RPMI7951 (cell line): Measurements from ENCODE around the gene PRKD1. TPM values are rescaled to one million over a fixed set of nuclear protein-coding genes. Genes with fewer than 3 reads are reported as not detected.
"Not testable (repeated sequence)": the region's sequence is repeated elsewhere in the genome, so short reads cannot be mapped to it uniquely, and the experiment has no call there.

Experiments used
- DNase-seq: peaks from one replicate; pipeline ENCODE4 v3.0.0-alpha.2; 2012; ENCODE audit warnings: low read depth
- total RNA-seq: library from RNA; depleted of rRNA; stranded (reverse); fragments of >200 nt; shearing (Covaris generic); gene quantifications from 2 replicates; pipeline ENCODE4 v1.2.3, GENCODE V29; 2014

Gene PRKD1
- total RNA-seq, 1 experiment from 2014 or later: 4.3 TPM

DNA sequence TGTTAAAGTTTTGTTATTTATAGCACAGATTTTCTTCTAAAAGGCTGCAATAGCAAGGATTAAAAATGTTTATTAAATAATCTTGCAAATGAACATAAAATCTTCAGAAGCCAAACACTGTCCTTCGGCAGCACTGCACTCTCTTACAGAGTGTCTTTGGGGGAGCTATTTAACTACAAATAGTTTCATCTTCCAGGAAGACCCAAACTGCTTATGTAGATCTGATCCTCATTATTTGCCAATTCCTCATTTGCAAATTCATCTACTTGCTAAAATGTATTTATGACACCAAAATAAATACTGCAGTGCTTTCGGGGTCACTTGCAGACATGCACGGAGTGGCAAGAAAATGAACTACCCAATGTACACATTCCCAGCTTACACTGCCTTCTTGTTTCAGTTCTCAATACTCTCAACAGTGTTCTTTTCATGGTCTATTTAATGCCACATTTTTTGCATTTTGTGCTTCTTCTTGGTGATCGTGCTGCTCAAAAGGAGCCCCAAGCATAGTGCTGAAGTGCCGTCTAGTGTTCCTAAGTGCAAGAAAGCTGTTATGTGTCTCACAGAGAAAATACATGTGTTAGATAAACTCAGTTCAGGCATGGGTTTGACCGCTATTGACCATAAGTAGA is 128.1 kb downstream of the PRKD1 start:
- DNase-seq: peak; percentile 13

DNA sequence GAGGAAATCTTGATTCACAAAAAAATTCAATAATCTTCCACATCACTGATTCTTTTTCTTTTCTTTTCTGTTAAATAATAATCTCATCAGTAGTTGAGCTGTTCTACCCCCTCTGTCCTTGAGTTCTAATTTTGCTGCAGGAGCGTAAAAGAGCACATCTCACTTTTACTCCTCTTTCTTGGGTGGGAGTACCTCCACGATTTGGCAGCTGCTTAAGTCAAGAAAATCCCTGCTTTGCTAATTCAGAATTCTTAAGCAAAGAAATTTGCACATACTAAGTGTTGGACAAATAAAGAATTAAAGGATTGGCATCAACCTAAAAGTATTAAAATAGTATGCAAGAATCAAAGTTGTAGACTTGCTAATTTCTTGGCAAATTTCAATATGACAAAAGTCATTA is 128.8 kb downstream of the PRKD1 start:
- DNase-seq: no peak

DNA sequence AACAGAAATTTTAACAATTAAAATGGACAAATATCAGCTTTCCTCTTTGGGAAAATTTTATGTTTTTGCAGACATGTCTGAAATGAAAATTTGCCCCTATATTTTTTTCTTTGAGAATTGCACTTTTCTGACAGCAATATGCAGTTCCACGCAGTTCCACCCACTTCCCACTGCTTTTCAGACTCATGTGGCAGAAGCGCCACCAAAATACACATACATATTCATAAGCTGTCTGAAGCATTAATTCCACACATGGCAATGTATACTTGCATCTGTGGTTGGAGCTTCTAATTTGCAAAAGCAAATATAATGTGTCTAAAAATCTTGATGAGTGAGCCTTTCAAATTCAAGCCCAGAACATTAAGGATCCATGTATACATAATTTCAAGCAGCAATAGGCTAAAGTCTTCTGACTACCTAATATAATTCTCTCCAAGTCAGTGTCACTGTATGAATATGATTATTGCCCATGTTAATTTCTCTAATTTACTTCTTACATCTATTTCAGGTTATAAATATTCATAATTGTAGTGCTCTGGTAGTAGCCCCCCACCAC is 129.5 kb downstream of the PRKD1 start:
- no peak for DNase-seq

DNA sequence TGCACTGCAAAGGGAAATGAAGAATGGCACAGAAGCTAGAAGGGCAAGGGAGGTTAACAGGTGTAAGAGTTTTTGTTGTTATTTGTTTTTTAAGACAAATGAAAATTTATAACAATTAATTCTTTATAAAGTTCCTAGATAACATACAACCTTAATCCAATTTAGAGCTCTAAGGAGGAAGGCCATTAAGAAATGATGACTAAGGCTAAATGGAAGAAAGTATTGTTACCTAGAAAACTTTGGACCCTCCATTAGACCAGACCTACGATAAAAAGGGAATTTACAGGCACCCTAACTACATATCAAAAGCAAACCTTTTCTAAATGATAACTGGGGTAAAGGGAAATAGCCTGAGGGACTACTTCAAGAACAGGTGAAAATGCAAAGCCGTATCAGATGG is 130.8 kb downstream of the PRKD1 start:
- DNase-seq: no peak

DNA sequence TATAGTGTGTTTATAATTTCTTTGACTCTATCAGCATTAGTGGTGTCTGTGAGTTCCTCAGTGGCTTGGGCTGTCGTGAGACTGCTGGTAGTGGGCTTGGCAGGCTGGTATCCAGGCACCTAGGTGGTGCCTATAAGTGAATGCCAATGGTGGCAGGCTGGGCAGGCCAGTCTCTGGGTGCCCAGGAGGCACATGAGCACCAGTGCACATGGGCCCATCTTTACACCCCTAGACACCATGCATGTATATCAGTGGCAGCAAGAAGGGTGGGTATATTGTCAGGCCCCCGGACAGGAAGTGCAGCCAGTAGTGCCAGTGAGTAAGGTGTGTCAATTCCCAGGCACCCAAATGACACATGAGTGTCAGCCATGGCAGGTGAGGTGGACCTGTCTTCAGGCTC is 138.2 kb downstream of the PRKD1 start:
- DNase-seq: no peak

DNA sequence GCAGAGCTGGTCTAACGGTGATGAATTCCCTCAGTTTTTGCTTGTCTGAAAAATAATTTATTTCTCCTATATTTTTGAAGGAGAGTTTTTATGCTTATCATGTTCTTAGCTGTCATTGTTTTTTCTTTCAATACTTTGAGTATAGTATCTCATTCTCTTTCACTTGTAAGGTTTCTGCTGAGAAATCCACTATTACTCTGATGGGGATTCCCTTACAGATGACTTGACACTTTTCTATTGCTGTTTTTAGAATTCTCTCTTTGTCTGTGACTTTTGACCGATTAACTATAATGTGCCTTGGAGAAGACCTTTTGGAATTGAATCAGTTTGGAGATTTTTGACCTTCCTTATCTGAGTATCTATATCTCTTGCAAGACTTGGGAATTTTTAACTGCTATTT is 139.6 kb downstream of the PRKD1 start:
- no peak for DNase-seq

DNA sequence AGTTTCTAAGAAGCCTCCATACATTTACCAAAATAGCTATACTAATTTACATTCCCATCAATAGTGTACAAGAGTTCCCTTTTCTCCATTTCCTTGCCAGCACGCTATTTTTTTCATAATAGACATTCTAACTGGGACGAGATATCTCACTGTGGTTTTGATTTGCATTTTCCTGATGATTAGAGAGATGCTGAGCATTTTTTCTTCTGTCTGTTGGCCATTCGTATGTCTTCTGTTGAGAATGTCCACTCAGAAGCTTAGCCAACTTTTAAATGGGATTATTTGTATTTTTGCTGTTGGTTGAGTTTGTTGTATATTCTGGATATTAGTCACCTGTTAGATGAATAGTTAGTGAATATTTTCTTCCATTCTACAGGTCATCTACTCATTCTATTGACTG is 144.1 kb downstream of the PRKD1 start:
- no peak for DNase-seq

DNA sequence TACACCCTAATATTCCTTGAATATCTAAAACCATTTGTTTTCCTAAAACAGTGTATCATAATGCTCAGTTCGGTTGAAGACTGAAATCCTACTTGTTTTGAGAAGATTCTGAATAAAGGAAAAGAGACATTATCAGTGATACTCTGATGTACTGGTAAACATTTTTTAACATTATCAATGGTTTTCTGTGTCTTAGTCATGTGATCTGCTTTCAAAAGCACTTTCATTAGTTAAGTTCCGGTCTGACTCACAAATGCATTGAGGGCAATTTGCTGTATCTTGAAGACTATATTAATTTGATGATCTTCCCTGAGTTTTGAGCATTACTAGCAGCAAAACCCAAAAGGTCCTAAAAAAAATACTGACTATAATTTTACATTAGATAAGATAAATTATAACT is 145.6 kb downstream of the PRKD1 start:
- peak; percentile 14 for DNase-seq

DNA sequence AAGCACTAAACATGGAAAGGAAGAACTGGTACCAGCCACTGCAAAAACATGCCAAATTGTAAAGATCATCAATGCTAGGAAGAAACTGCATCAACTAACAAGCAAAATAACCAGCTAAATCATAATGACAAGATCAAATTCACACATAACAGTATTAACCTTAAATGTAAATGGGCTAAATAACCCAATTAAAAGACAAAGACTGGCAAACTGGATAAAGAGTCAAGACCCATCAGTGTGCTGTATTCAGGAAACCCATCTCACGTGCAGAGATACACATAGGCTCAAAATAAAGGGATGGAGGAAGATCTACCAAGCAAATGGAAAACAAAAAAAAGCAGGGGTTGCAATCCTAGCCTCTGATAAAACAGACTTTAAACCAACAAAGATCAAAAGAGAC is 150.5 kb downstream of the PRKD1 start:
- DNase-seq: not testable (repeated sequence)

DNA sequence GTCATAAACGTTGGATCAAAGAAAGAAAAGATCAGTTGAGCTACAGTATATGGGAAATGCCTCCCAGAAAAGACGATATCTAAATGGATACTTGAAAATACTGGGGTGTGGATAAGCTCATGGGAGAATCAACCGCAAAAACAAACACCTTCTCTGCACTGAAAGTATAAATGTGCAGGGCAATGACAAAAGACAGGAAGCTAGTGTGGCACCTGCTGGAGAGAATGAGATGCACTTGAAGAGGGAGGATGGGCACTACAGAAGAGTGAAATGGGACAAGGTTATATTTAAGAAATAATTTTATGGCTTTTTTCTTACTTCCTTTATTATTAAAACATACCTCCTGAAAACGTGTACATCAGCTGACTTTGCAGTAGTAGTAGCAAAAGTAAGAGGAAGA is 153.7 kb downstream of the PRKD1 start:
- DNase-seq: no peak

DNA sequence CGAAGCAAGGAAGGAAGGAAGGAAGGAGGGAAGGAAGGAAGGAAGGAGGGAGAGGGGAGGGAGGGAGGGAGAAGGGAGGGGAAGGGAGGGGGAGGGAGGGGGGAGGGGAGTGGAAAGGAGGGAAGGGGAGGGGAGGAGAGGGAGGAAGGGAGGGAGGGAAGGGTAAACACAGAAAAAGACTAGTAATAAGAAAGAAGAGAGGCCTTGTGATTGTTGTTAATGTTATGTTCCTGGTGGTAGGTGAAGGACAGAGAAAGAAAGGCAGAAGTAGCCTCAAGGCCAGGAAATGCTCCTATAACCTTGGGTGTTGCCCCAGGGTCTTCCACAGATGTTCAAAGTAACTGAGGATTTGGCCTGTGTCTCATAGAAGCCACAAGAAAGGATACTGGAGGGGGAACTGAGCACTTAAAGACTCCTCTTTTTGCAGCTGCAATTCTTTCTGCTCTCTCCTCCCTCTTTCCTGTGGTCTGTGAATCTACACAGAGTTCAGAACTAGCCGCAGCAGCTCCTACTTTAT is 164.2 kb downstream of the PRKD1 start:
- DNase-seq: peak; percentile 55

DNA sequence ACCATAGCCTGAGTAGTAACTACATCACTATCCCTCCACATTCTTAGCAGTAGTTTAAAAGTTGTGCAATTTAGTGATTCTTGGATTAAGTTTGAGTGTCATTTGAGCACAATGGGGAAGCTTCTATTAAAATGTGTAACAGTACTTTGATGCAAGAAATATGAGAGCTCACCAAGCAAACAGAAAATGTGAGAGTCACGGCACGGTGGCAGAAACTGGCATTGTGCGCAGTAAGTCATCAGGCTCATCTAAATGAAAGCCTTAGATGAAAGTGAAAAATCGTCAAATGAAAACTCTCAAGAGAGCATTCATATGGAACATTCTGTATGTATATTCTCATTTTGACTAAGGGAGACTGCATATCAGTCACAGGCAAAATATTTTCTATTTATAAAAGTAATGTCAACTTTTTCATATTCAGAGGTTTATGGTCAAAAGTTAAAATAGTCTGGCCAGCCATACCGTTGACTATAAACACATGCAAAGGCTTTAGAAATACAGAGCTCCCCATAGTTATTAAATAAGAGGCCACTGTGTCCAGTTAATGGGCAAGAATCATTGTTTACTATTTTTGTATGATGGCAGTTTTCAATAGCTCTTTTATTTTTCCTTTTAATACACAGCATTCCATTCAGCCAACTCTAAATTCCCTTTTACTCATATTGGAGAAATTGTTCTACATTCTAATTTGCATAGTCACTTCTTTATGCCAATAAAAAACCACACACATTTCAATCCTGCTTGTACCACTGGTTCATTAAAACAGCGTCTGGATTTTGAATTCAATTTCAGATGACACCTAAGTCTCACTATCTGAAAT is 167.9 kb downstream of the PRKD1 start:
- DNase-seq: peak; percentile 35

DNA sequence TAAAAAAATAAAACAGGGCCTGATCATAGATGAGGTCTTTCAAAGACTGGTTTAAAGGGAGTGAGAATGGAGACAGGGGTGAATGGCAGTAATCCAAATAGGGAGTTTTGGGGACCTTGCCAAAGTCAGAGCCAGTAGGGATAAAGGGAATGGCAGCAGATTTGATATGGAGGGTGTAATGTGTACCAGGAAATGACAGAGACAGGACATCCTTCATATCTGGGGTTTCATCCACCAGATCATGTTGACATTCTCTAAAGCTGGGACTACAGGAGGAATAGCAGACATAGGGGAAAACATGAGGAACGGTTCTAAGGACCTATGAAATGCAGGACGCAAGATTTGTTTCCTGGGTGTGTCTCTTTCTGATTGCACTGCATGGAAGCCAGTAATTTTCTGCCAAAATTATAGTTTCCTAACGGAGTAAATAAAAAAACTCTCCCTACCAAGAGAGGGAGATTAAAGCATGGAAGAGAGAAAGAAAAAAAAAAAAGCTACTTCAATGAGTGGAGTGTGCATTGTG is 169.9 kb downstream of the PRKD1 start:
- DNase-seq: no peak

DNA sequence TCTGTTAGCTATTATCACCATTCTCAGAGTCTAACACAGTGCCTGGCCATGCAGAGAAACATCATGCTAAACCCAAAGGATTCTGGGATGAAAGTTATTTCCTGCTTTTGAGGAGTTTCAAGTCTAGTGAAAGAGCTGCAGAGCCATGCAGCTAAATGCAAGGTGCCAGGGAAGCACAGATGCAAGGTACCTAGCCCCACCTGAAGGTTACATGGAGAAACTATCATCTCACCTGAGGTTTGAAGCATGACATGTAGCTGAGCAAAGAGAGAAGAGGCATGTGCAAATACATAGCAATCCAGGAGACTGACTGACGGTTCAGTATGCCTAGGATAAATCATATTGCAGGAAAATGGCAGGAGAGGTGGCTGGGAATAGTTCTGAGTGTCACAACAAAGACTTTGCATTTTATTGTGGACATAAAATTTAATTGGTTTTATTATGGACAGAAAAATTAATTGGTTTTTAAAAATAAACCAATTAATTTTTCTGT is 170.4 kb downstream of the PRKD1 start:
- no peak for DNase-seq

DNA sequence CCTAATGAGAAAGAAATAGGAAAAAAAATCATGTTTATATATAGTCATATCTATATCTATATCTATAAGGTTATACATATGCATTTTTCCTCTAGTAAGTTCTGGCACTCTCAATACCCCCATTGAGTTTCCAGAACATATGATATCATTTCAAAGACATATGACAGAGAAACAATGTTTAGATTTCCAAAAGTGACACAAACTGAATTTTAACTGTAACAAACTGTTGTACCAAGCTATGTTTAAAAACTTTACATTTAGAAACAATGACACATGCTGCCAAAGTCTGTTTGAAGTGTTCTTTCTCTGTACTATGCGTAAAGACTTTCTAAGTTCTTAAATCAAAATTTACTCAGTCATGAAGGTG is 171.6 kb downstream of the PRKD1 start:
- no peak for DNase-seq

DNA sequence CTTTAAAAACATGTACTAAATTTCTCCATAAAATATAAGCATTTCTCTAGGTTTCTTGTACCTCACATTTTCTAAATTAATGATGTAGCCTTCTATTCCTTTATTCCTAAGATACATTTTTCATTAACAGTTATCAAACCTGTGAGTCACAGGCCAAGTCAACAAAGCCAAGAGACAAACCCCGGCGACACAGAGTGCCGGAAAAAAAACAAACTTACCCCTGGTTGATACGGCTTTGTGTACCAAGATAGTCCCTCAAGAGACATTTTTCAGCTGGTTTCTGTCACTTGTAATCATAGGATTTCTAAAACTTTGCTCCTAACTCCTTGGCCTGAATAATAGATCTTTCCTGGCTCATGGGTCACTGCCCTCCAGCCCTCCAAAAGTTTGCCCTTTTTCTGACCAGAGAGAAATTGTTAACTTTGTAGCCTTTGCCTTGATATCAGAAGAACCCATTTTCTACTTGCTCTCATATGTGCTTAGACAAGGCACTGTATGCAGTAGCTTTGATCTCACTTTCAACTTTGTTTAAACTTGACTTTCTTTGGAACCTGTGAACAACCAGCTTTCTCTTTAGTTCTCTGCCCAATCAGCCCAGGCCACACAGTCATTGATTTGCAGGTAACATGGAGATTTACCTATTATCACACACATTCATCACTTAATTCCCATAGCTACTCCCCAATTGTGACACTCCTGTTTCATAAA is 172.2 kb downstream of the PRKD1 start:
- no peak for DNase-seq

DNA sequence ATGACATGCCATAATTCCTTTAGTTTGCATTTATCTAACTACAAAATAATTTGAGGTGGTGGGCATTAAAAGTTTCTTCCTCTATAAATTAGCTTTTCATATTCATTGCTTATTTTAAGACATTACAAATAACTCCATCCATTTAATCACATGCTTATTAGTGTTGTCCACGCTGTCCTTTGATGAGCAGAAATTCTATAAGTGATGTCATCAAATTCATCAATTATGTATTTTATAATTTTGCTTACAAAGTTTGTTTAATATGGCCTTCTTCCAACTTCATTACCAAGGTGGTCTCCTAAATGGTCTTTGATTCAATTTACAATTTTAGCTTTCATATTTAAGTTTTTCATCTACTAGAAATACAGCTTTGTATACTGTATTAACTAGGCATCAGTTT is 173.5 kb downstream of the PRKD1 start:
- no peak for DNase-seq

DNA sequence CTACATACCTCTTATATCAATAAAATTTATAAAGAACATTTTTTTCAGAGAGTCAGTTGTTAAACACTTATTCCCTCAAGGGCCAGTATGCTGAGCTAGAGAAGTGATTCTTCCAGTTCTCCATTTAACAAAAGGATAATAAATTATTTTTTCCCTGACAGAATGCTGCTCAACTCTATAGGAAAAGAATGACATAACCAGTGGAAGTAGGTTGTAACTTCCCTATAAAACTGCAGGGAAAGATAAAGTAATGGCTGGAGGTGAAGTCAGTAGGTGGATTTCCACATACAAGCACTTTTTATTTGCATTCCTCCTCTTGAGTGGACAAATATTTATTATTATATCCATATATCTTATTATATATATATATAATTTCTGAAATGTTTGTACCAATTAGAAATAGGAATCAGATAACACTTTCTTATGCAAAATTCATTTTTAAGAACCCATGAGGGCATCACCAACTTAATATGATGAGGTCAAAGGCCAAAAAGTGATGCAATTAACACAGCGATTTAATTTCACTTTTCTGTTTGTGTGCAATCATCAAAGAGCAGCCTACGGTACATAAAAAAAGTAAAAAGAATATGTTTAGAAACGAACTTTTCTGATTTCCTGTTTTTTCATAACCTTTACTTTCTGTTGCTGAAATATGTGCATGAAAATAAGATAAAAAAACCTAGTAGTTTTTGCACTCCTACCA is 175.3 kb downstream of the PRKD1 start:
- DNase-seq: no peak

DNA sequence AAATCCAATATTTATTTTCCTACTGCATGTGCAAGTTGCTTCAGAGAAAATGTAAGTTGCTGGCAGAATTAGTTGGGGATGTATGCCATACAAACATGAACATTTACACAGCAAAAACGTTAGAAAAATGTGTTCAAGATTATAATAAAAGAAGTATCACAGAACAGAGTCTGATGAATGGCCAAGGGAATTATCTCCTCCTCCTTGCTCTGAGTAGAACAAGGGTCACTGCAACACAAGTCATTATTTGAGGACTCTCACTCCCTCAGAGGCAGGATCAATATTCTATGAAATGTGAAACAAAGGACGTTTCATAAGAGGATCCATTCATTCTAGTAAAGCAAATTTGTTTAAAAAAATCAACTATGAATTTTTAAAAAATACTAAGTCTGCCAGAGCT is 177.8 kb downstream of the PRKD1 start:
- DNase-seq: no peak

DNA sequence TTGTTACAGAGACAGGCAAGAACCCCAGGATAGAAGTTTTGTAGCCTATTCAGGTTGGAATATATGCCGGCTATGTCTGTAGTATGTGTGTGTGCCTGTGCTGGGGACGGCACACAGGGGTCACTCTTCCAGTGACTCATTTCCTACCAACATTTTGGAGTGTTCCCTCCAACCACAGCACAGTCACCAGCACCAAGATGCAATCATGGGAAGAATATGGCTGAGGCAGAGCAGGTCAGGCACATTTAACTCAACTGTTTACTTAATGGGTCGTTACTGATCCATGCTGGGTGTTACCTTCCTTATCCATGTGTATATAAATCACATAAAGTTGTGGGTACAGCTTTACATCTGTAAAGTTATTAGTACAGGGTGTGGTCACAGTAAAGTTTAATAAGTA is 178.3 kb downstream of the PRKD1 start:
- DNase-seq: peak; percentile 78

DNA sequence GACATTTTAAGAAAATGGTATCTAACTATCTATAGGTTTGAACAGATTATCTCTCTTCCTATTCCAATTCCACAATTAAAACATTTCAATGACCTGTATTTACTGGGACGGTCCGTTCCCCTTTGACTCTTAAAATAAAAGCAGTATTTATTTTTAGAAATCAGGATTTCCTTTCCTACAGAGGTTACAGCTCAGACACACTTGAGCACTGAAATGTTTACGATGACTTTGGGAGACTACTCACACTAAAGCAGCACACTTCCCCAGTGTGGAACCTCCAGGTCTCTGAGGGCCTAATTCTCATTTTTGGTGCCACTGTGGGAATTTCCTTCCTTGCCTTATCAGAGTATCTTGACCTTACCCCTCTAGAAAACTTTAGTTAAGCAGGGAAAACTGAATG is 181.8 kb downstream of the PRKD1 start:
- no peak for DNase-seq
